Calu3 (cell line): ENCODE results near the gene MOXD1. TPM values are rescaled to one million over a fixed set of nuclear protein-coding genes. Genes with fewer than 3 reads are reported as not detected.
A peak's percentile ranks its signal among the peaks of the same experiment; 100 is the strongest.

Experiments
- BruUV-seq: library from RNA; stranded (reverse); fragments of 400-500 nt; replicated peaks from 2 replicates; lab custom pipeline; 2021; lab: Mats Ljungman, UMichigan
- CTCF ChIA-PET: fragments of 300-600 bp; sonication (Branson Sonifier 250); formaldehyde crosslinking; loops from one replicate; lab custom pipeline; 2022; ENCODE audit warnings: antibody characterized with exemption; lab: Charles Lee
- DNase-seq: peaks from one replicate; pipeline ENCODE4 v3.0.0; 2022
- H3K27ac Mint-ChIP-seq: one replicate; pipeline ENCODE4 v1.8.0; 2022; ENCODE audit warnings: mixed read lengths; ENCODE audit not compliant: unreplicated experiment
- H3K27me3 Mint-ChIP-seq: one replicate; pipeline ENCODE4 v1.8.0; 2022; ENCODE audit warnings: mixed read lengths; ENCODE audit not compliant: unreplicated experiment
- H3K36me3 Mint-ChIP-seq: one replicate; pipeline ENCODE4 v1.8.0; 2022; ENCODE audit warnings: mild to moderate bottlenecking, moderate library complexity, mixed read lengths; ENCODE audit not compliant: insufficient read depth, unreplicated experiment
- H3K4me1 Mint-ChIP-seq: one replicate; pipeline ENCODE4 v1.8.0; 2022; ENCODE audit warnings: mild to moderate bottlenecking, low read depth, mixed read lengths; ENCODE audit not compliant: unreplicated experiment
- H3K4me3 Mint-ChIP-seq: one replicate; pipeline ENCODE4 v1.8.0; 2022; ENCODE audit warnings: mild to moderate bottlenecking, low read depth, moderate library complexity, mixed read lengths; ENCODE audit not compliant: unreplicated experiment
- H3K9me3 Mint-ChIP-seq: one replicate; pipeline ENCODE4 v1.8.0; 2022; ENCODE audit warnings: low read depth, mixed read lengths; ENCODE audit not compliant: unreplicated experiment
- intact Hi-C: fragments of 100-400 bp; cut with micrococcal nuclease; formaldehyde crosslinking; loops from one replicate; pipeline ENCODE4 v1.10.0; 2022; ENCODE audit not compliant: unreplicated experiment
- total RNA-seq: library from RNA; stranded (reverse); gene quantifications from 2 replicates; pipeline ENCODE4 v1.2.3, GENCODE V29; 2022
- TF ChIP-seq, protein P1 (sequence below): fragments of 200-600 bp; IDR thresholded peaks from one replicate; pipeline ENCODE4 v1.8.0; 2022; ENCODE audit warnings: antibody characterized with exemption; ENCODE audit not compliant: unreplicated experiment

MOXD1 gene
- total RNA-seq, 1 experiment from 2014 or later, result 13.6 TPM

DNA sequence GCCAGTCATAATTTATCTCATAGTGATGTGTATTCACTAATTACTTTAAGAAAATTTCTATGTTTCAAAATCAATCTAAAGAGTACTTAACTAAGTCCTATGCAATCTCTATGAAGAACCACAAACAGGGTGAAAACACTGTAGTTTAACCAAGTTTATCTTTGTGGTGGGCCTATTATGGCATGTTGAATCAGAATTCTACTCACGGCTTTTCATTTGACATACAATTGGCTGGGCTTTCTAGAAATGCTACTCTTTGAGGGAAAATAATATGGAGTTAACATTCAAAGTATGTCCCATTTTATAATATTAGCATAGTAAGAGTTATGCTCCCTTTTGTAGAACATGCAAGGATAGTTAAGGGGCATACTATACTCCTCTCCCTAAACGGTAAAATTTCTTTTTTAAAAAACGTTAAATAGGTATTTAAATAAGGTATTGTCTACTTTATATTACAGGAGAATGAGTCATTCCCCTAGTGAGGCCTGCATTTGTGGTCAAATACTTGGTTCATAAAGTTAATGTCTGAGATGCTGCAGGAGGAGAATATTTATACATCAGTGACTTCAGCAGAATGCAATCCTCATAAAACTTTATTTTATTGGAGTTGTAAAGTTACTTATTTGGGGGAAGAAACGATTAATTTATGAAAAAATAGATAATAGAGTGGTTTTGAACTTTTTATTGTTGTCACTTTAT, 1.8 kb downstream of the MOXD1 start:
- H3K4me1 Mint-ChIP-seq, result peaks cover 17% of the 10 kb centered on the region
- CTCF ChIA-PET, result no interaction called here
- no peaks in the 10 kb centered on the region for H3K9me3 Mint-ChIP-seq
- H3K27me3 Mint-ChIP-seq, result peaks cover 23% of the 10 kb centered on the region
- BruUV-seq, result no TSS peak
- TF ChIP-seq, protein P1, sequence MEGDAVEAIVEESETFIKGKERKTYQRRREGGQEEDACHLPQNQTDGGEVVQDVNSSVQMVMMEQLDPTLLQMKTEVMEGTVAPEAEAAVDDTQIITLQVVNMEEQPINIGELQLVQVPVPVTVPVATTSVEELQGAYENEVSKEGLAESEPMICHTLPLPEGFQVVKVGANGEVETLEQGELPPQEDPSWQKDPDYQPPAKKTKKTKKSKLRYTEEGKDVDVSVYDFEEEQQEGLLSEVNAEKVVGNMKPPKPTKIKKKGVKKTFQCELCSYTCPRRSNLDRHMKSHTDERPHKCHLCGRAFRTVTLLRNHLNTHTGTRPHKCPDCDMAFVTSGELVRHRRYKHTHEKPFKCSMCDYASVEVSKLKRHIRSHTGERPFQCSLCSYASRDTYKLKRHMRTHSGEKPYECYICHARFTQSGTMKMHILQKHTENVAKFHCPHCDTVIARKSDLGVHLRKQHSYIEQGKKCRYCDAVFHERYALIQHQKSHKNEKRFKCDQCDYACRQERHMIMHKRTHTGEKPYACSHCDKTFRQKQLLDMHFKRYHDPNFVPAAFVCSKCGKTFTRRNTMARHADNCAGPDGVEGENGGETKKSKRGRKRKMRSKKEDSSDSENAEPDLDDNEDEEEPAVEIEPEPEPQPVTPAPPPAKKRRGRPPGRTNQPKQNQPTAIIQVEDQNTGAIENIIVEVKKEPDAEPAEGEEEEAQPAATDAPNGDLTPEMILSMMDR, result no peak
- no peak overlapping the region for H3K27ac Mint-ChIP-seq
- DNase-seq, result no peak
- intact Hi-C loops, result loop anchor here (10.0 kb wide), 2 partner anchors 85 to 485 kb away; no protein-coding TSS in a partner anchor
- peaks cover 17% of the 10 kb centered on the region for H3K36me3 Mint-ChIP-seq
- H3K4me3 Mint-ChIP-seq, result no peak overlapping the region

DNA sequence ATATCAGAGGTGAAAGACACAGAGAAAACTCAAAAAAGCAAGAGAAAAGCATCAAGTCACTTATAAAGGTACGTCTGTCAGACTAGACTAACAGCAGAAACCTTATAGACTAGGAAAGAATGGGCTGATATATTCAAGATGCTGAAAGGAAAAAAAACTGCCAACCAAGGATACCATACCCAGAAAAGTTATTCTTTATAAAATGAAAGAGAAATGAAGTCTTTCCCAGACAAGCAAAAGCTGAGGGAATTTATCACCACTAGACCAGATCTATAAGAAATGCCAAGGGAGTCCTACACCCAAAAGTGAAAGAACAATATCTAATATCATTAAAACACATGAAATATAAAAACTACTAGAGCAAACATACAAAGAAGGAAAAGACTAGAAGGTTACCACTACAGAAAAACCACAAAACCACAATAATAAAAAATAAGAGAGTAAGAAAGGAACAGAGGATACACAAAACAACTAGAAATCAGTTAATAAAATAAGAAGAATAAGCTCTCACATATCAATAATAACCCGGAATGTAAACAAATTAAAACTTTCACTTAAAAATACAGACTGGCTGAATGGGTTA, 6.2 kb downstream of the MOXD1 start:
- CTCF ChIA-PET, result no interaction called here
- H3K9me3 Mint-ChIP-seq, result no peaks in the 10 kb centered on the region
- no peaks in the 10 kb centered on the region for H3K27me3 Mint-ChIP-seq
- H3K36me3 Mint-ChIP-seq, result no peaks in the 10 kb centered on the region
- H3K27ac Mint-ChIP-seq, result no peak overlapping the region
- DNase-seq, result no peak
- H3K4me1 Mint-ChIP-seq, result peaks cover 31% of the 10 kb centered on the region
- no peak overlapping the region for H3K4me3 Mint-ChIP-seq
- no TSS peak for BruUV-seq
- intact Hi-C loops, result loop anchor here (10.0 kb wide), 2 partner anchors 90 to 480 kb away; no protein-coding TSS in a partner anchor
- TF ChIP-seq, protein P1, result no peak

DNA sequence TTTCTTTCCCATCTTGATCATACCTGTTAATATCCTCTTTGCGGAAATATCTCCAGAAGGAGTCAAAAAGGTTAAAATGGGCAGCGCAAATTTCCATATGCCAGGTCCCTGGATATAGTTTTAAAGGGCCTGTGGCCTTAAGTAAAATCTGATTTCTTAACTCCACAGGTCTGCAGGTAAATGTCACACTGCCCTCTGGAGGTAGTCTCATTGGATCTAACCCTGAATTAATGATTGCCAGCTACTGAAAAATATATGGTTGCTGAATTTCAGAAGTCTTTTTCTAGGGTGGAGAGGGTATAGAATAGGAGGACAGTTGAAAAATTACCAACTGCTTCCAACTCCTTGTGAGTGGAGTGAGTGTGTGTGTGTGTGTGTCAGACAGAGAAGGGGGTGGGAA, 8.5 kb downstream of the MOXD1 start:
- CTCF ChIA-PET, result interaction anchor here (0.8 to 1.8 kb wide), 6 partner anchors 72 to 468 kb away, joined by 3 to 12 read pairs (median 5); no protein-coding TSS in a partner anchor
- BruUV-seq, result no TSS peak
- DNase-seq, result peak; percentile 35
- no peak overlapping the region for H3K4me3 Mint-ChIP-seq
- H3K9me3 Mint-ChIP-seq, result no peaks in the 10 kb centered on the region
- no peaks in the 10 kb centered on the region for H3K36me3 Mint-ChIP-seq
- intact Hi-C loops, result loop anchor here (1.0 to 10.0 kb wide), 3 partner anchors 92 to 478 kb away; no protein-coding TSS in a partner anchor
- H3K4me1 Mint-ChIP-seq, result peaks cover 27% of the 10 kb centered on the region
- no peaks in the 10 kb centered on the region for H3K27me3 Mint-ChIP-seq
- no peak overlapping the region for H3K27ac Mint-ChIP-seq
- TF ChIP-seq, protein P1, result peak; percentile 37

DNA sequence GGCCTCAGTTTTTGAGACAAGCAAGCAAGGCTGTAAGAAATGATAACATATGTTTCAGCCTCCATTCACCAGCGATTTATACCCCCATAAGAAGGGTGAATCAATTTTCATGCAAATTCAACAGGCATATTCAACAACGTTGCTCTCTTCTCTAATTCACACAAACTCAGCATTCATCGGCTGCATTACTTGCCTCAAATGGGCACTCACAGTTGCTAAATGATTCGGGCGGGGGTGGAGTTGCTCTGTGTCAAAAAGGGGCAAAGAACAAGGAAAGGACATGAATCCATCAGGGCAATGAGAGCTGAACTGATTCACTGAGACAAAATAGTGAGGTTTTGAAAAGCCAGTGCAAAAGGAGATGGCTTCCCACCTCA, 9.0 kb downstream of the MOXD1 start:
- intact Hi-C loops, result loop anchor here (1.0 to 10.0 kb wide), 3 partner anchors 92 to 477 kb away; no protein-coding TSS in a partner anchor
- Mint-ChIP-seq H3K27ac (no peak overlapping the region), H3K27me3 (no peaks in the 10 kb centered on the region), H3K4me1 (peaks cover 27% of the 10 kb centered on the region), H3K4me3 (no peak overlapping the region), H3K36me3 (no peaks in the 10 kb centered on the region), H3K9me3 (no peaks in the 10 kb centered on the region)
- BruUV-seq, result no TSS peak
- TF ChIP-seq, protein P1, result no peak
- CTCF ChIA-PET, result interaction anchor here (0.8 to 1.8 kb wide), 6 partner anchors 73 to 468 kb away, joined by 3 to 12 read pairs (median 5); no protein-coding TSS in a partner anchor
- no peak for DNase-seq
